HG02642 (cell line): ENCODE results near the gene TMEM37.

Source experiments
- ATAC-seq: cut with Tn5 transposase; IDR thresholded peaks from one replicate; pipeline ENCODE4 v1.9.1; 2021; ENCODE audit warnings: mild to moderate bottlenecking; ENCODE audit not compliant: unreplicated experiment, poor library complexity

The TMEM37 gene

GRCh38 chr2:119431976-119432850 is 559 bp downstream of the TMEM37 start:
- ATAC-seq = no peak

GRCh38 chr2:119432851-119433522 is 1.3 kb downstream of the TMEM37 start:
- no peak for ATAC-seq

DNA sequence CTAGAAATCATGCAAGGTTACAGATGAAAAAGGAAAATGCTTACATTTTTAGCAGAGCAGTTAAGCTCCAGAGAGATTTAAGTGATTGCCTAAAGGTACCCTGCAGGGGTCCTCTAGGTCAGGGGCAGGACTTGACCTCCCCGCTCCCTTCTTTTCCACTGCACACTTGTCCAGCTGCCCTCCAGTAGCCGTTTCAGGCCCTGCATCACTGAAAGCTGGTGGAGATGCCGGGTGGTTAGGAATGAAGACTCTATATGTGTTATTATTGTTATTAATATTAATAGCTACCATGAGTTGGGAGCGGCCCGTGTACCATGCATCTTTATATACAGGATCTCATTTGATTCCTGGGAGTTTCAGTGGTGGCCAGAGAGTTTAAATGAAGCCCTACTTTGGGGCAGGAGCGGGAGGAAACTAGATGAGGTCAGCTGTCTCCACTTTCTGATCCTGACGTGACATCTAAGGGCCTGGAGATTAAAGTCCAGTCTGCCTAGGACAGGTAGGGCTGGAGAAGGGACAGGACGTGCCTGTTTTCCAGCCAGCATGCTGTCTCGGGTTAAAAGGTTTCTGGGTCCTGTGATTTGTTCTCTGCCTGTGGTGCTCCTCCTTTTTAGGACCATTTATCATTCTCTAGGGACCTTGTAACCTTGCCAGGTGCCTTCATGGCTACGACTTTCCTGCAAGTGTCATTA is 2.1 kb downstream of the TMEM37 start:
- no peak for ATAC-seq

GRCh38 chr2:119434664-119435063 is 3.0 kb downstream of the TMEM37 start:
- ATAC-seq = no peak

DNA sequence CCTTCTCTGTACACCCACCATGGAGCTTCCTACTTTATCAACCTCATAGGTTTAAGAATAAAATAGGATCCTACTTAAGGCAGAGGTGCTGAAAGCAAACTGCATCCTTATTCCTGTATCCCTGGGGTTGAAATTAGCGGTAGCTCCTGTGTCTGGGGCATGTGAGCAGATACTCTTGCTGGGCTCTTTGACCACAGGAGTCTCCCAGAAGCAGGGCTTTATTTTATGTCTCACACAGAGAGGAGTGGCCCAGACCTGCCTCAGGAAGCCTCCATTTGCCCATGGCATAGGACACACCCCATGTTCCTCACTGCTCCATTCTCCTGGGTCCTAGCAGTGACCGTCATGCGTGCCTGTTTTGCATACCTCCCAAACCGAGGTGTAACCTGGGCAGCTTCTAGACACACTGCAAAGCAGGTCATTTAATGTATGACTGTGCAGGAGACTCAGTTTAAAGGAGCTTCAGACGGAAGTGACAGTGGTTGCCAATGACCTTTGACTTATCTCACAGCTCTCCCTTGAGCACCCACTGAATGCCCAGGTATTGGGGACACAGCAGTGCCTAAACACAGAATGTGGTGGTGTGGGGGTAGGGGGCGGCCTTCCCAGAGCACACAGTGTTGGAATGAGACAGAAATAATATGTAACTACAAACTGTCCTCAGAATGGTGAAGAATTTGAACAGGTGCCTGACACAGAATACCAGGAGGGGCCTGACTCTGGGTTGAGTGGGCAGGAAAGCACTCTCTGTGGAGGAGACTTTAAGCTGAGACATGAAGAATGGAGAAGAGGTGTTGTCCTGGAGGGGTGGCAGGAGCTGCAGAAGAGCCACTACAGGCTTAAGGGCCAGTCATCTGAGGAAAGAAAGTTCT is 3.7 kb downstream of the TMEM37 start:
- ATAC-seq = no peak

- no peak for ATAC-seq
Measured at GRCh38 chr2:119435953-119436297, 4.3 kb downstream of the TMEM37 start.

DNA sequence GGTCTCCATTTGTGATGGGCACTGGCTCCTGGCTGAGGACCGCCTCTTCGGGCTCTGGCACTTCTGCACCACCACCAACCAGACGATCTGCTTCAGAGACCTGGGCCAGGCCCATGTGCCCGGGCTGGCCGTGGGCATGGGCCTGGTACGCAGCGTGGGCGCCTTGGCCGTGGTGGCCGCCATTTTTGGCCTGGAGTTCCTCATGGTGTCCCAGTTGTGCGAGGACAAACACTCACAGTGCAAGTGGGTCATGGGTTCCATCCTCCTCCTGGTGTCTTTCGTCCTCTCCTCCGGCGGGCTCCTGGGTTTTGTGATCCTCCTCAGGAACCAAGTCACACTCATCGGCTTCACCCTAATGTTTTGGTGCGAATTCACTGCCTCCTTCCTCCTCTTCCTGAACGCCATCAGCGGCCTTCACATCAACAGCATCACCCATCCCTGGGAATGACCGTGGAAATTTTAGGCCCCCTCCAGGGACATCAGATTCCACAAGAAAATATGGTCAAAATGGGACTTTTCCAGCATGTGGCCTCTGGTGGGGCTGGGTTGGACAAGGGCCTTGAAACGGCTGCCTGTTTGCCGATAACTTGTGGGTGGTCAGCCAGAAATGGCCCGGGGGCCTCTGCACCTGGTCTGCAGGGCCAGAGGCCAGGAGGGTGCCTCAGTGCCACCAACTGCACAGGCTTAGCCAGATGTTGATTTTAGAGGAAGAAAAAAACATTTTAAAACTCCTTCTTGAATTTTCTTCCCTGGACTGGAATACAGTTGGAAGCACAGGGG is 5.5 kb downstream of the TMEM37 start:
- no peak for ATAC-seq

DNA sequence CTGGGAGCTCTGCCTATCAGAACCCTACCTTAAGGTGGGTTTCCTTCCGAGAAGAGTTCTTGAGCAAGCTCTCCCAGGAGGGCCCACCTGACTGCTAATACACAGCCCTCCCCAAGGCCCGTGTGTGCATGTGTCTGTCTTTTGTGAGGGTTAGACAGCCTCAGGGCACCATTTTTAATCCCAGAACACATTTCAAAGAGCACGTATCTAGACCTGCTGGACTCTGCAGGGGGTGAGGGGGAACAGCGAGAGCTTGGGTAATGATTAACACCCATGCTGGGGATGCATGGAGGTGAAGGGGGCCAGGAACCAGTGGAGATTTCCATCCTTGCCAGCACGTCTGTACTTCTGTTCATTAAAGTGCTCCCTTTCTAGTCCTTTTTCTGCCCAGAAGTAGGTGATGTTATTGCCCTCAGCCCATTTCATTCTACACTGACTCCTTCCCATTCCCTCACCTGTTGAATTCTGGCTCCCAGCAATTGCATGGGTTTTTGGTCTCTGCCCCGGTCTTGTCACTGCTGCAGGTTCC is 6.5 kb downstream of the TMEM37 start:
- ATAC-seq = no peak

- no peak for ATAC-seq
Measured at GRCh38 chr2:119438726-119439284, 7.2 kb downstream of the TMEM37 start.

- ATAC-seq = no peak
Measured at GRCh38 chr2:119439574-119440500, 8.2 kb downstream of the TMEM37 start.

DNA sequence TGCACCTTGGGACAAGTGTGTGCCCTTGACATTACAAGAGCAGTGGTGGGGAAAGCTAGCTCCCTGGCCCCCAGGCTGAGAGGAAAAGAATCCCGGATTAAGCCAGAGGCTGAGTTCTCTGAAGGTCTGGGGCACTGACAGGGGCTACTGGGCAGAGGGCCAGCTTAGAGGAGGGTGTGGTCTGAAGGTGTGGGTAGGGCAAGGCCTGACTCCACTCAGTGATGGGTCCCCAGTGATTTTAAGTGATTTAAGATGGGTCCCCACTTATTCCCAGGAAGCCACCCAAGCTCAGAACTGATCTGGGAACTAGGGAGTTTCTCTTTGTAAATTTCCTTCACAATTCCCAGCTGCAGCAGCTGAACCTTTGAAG is 8.8 kb downstream of the TMEM37 start:
- ATAC-seq = no peak

DNA sequence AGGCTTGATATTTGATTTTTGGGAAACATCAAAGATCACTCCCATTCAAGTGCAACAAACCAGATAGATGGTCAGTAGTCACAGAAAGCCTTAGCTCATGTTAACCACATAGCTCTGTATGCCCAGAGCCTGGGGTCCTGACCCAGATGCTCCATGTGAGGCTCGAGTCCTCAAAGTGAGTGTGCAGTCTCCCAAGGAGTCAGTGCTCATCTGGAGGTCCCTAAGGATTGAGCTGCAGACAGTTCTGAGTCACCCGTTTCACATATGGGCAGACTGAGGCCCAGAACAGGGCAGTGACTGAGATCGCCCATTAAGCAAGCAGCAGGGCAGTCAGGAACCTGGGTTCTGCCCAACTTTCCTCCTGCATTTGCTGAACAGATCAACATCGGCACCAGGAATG is 9.2 kb downstream of the TMEM37 start:
- ATAC-seq = no peak

DNA sequence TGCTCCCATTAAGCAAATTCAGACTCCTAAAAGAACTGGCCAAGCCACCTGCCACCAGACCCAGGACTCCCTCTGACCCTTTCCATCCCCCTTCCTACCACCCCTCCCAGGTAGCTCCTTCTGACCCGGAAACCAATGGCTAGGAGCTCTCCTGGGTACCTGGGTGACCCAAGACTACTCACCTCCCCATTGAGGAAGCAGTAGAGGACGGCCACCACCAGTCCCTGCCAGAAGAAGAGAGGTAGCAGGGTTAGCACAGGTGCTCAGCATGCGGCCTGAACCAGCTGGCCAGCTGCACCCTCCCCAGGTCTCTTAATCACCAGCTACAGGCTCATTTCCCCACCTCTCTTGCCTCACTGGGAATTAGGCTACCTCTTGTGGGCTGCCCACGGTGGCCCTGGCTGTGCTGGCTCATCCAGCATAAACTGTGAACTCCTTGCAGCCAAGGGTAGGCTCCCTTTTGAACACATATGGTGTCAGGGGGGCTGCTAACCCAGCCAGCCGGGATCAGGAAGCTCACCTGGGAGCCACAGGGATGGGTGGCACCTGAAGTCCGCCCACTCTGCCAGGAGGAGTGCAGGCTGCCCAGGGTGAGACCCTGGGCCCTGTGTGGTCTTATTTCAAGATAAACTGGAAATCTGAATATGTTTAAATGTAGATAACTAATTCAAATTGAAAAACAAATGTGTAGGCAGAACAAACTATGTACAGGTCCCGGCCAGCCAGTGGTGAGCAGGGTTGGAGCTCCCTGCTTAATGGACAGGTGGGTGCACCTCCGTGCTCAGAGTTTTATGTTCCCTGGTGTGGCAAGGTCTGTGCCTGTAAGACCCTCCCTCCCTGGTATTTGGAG is 9.9 kb downstream of the TMEM37 start:
- ATAC-seq = no peak

DNA sequence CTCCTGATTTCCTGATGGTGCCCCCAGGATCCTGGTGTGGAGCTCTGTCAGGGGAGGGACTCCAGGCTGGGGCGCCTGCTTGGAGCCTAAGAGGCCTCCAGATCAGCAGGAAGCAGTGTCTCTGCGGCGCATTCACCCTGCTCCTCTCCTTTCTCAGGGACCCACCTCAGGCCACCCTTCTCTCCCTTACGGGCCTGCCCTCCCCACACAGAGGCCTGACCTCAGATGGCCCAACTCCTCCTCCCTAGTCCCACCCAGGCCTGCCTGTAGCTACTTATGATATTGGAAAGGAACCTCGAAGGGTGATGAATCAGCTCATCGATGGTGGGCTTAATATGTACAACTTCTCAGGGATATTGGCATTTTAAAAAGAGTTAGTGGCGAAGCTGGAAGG is 10.6 kb downstream of the TMEM37 start:
- ATAC-seq = no peak

GRCh38 chr2:119442850-119443249 is 11.2 kb downstream of the TMEM37 start:
- ATAC-seq = no peak

DNA sequence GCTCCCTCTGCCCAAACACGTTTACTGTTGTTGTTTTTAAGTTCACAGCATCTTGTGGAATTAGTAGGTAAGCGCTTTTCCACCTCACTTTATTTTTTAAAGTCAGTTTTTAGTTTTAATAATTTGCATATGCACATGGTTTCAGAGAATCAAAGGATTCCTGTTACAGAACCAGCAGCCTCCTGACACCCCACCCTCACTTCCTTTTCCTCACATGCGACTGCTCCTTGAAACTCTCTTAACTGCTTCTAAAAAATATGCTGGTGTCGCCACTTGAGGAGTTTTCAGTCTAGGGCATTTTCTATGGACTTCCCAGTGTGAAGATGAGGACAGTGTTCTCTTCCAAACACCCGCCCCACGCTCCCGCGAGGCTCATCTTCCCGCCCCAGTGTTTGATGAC is 14.4 kb downstream of the TMEM37 start:
- ATAC-seq = no peak

GRCh38 chr2:119448427-119449141 is 16.9 kb downstream of the TMEM37 start:
- ATAC-seq = no peak
